HL-60 (cell line): Measurements from ENCODE around the gene DDX23.
A peak's percentile ranks its signal among the peaks of the same experiment; 100 is the strongest.

ENCODE experiments used
- DNase-seq, 2 experiments: peaks; one replicate each; pipeline ENCODE4 v3.0.0-alpha.2; 2010 to 2020; ENCODE audit warnings: low read depth in 1 of 2, low spot score in 1 of 2
- H3K27ac ChIP-seq: fragments of 250-450 bp; sonication (Bioruptor Pico); replicated peaks from 2 replicates; pipeline ENCODE4 v1.5.1; 2020; ENCODE audit warnings: mild to moderate bottlenecking, moderate library complexity
- H3K27me3 ChIP-seq: fragments of 250-450 bp; sonication (Bioruptor Pico); 2 replicates; pipeline ENCODE4 v1.5.1; 2021; ENCODE audit warnings: mild to moderate bottlenecking, moderate library complexity; ENCODE audit not compliant: insufficient read depth, poor library complexity, severe bottlenecking
- H3K4me3 ChIP-seq: replicated peaks from 2 replicates; pipeline ENCODE4 v1.5.1; 2011; ENCODE audit warnings: mild to moderate bottlenecking, control low read depth, low read length; ENCODE audit not compliant: insufficient read depth
- CTCF ChIP-seq: IDR thresholded peaks from one replicate; pipeline ENCODE4 v1.5.1; 2011; ENCODE audit warnings: low read length, control low read depth, inconsistent platforms; ENCODE audit not compliant: insufficient read depth
- GABPA ChIP-seq: IDR thresholded peaks from 2 replicates; pipeline ENCODE4 v1.6.1; 2012; ENCODE audit warnings: low read depth
- POLR2AphosphoS5 ChIP-seq: IDR thresholded peaks from 2 replicates; pipeline ENCODE4 v1.6.1; 2012; ENCODE audit warnings: low read depth
- REST ChIP-seq: IDR thresholded peaks from 2 replicates; pipeline ENCODE4 v1.6.1; 2012; ENCODE audit warnings: low read depth; ENCODE audit not compliant: insufficient replicate concordance
- SPI1 ChIP-seq: IDR thresholded peaks from 2 replicates; pipeline ENCODE4 v1.6.1; 2012; ENCODE audit warnings: low read depth, mild to moderate bottlenecking, borderline replicate concordance

The DDX23 gene

GRCh38 chr12:48789858-48790326 is 62.1 kb downstream of the DDX23 start:
- no peak for DNase-seq
- no peak for TF ChIP-seq SPI1
- TF ChIP-seq CTCF, result no peak
- no peak for TF ChIP-seq REST
- TF ChIP-seq GABPA, result no peak
- TF ChIP-seq POLR2AphosphoS5, result no peak
- Histone ChIP-seq H3K27me3 (peaks cover 27% of the 10 kb centered on the region), H3K27ac (no peak overlapping the region), H3K4me3 (no peak overlapping the region)

DNA sequence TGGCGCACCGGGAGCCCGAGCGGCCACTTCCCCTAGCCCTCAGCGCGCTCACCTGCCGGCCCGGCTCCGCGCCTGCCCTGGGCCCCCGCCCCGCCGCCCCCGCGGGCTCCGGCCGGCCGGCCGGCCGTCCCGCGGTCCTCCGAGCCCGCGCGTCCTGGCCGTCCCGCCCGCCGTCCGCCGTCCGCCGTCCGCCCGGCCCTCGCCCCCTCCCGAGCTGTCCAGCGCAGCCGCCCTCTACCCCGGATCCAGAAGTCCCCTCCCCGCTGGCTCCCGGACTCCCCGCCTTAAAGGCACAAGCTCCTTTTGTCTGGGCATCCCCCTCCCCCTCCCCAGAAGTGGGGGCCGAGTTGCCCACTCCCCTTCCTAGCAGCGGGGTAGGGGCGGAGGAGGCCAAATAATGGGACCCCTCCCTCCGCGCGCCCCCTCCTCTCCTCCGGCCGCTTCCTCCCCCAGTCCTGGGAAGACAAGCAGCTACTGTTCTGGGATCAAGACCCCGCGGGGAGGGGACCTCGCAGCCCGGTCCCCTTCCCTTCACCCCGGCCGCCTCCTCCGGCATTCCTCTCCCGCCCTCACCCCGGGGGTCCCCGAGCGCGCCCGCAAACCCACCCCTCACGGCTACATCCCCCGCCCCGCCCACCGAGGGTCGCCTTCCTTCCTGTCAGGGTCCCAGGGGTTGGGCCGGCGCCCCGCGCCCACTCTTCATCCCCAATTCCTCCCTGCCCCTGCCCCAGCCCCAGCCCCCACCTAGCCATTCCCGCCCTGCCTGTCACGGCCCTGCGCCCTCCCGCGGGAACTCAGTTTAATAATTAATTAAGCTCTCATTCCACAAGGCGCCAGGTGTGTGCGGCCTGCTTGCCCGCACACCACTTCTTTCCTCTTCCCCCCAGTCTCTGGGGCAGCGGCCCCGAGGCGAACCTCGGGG is 62.8 kb downstream of the DDX23 start, which contains the start of gene ADCY6:
Gene ADCY6, minus strand, starts transcription at position 236 of the 922 bp plus-strand sequence. CDS start 5,655 bp downstream, outside the sequence.
- TF ChIP-seq POLR2AphosphoS5 (no peak), GABPA (no peak), REST (no peak), SPI1 (no peak), CTCF (no peak)
- Histone ChIP-seq H3K27ac (no peak within 1 kb of the TSS), H3K4me3 (peak within 1 kb of the TSS; percentile 31), H3K27me3 (peaks cover 27% of the 10 kb centered on the region)
- DNase-seq, result no peak

GRCh38 chr12:48788524-48788853 is 63.5 kb downstream of the DDX23 start:
- DNase-seq, result no peak
- TF ChIP-seq REST, result no peak
- TF ChIP-seq GABPA, result no peak
- TF ChIP-seq CTCF, result no peak
- no peak for TF ChIP-seq POLR2AphosphoS5
- no peak for TF ChIP-seq SPI1
- H3K4me3 ChIP-seq, result 0 out of 2 replicates have a peak overlapping the region, but pooled peaks have one; percentile 31

More at GRCh38 chr12:48788524-48788853, 63.5 kb downstream of the DDX23 start:
- peaks cover 27% of the 10 kb centered on the region for H3K27me3 ChIP-seq
- H3K27ac ChIP-seq, result no peak overlapping the region
